HUDEP-2 (cell line): ENCODE data around the gene GLRX5.
A peak's percentile ranks its signal among the peaks of the same experiment; 100 is the strongest.
"Not testable (repeated sequence)": the region's sequence is repeated elsewhere in the genome, so short reads cannot be mapped to it uniquely, and the experiment has no call there.

ENCODE experiments used
- DNase-seq, 76 experiments: peaks; one replicate each; lab custom pipeline; 2025; ENCODE audit not compliant: unreplicated experiment in 76 of 76; lab: John Stamatoyannopoulos, UW

GLRX5 gene

DNA sequence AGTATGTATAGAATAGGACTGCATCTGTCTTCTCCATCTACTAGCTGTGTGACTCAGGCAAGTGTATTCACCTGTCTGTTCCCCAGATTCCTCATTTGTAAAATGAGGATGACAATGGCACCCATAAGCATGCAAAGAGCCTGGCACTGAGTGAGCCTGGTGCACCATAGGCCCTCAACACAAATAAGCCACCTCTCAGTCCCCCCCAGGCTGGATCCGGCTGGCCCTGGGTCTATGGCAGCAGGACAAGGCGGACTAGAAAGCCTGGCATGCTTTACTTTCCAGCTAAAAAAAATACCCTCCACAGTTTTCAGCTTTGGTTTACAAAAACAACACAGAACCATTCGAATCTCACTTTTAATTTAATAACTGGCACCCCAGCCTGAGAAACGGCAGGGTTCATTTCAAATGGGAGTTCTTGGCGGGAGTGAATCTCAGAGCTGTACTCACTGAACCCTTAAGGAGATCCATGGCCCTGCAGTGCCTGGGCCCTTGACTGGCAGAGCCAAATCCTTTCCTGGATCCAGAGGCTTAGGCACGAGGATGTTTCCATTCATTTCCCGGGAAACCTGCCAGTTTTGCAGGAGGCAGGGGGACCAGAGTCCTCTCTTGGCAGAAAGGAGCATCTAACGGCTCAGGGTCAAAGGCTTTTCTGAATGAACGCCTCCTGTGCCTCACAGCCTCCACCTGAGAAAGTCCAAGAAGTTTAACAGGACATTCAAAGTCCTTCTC lies 36.1 kb upstream of the GLRX5 start:
- DNase-seq = no peak

DNA sequence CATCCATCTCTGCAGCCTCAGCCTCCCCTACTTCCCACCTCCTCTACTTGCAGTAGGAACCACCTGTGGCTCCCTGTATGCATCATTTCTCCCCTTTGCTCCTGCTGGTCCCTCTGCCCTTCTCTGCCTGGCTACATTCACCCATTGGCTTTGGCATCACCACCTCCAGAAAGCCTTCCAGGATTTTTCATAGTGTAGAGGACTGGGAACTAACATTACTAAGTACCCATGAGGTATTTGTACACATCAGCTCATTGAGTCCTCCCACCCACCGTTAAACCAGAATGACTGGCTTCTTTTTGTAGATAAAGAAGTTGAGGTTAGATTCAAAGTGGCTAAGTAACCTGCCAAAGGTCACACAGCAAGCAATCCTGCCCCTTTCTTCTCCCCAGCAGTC lies 35.5 kb upstream of the GLRX5 start:
- peak in 10 of 76 experiments; percentile 6 to 28 (median 12) for DNase-seq

DNA sequence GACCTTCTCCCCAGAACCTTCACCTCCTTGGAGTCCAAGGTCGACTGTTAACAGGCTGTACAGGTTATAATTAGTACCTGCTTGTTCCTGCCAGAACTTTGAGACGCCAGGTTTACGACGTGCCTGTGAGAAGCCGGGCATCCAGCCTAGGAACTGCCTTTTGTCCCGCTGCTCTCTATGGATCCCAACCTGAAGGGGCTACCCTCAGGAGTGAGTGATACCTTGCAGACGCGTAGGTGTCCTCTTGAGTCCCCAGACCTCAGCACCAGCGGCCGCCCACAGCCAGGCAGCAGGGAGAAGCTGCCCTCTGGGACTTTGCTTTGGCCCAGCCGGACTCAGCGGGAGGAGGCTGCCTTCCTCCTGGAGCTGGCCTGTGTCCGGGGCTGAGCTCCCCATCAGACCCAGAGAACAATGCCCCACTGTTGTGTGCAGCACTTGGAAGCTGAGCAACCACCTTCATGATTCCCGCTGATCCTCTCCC lies 34.6 kb upstream of the GLRX5 start:
- no peak for DNase-seq

DNA sequence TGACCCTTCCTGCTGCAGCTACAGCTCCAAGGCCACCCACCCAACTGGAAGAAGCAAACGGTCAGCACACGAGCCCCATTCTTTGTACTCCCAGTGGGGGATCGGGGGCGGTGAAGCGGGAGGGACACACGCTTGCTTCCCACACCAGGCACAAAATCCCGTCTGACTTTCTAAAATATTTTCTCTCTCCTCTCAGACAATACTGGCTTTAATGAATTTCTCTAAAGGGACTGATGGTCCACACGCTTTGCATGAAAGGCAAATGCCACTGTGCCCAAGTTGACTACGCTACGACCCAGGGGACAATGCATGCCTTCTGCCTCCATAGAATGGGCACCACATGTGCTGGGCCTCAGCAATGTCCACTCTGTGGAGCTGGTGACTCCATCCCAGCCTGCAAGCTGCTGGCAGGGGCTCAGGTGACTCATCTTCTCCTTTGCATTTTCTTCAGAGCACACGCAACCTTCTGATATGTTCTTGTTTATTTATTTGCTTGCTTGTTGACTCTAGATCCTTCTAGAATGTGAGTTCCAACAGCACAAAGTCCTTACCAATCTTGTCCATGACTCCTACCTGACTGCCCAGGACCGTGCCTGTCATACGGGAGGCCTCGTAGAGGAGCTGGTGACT lies 34.0 kb upstream of the GLRX5 start:
- peak in 2 of 76 experiments; percentile 31 to 47 for DNase-seq

DNA sequence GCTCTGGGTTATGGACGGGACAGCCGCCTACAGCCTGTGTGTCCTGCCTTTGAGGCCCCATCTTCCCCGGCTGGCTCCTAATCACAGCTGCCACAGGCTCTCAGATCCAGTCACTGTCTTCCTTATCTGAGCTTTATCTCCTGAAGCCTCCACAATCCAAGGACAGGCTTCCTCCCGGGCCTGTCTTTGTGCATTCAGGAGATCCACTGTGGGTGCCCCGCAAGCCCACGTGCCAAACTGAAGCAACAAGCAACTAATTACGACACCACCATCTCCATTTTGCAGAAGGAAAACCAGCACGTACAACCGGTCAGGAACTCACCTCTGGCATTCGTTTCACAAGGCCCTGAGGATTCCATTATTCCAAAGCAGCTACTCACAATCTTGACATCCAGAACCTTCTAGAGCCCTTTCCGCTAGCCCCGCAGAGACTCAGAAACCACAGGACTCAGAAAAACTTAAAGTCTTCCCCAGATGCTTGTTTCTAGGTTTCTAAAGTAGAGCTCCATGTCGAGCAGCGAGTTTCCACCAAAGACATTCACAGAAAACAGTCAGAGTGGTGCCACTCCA lies 32.4 kb upstream of the GLRX5 start:
- no peak for DNase-seq

DNA sequence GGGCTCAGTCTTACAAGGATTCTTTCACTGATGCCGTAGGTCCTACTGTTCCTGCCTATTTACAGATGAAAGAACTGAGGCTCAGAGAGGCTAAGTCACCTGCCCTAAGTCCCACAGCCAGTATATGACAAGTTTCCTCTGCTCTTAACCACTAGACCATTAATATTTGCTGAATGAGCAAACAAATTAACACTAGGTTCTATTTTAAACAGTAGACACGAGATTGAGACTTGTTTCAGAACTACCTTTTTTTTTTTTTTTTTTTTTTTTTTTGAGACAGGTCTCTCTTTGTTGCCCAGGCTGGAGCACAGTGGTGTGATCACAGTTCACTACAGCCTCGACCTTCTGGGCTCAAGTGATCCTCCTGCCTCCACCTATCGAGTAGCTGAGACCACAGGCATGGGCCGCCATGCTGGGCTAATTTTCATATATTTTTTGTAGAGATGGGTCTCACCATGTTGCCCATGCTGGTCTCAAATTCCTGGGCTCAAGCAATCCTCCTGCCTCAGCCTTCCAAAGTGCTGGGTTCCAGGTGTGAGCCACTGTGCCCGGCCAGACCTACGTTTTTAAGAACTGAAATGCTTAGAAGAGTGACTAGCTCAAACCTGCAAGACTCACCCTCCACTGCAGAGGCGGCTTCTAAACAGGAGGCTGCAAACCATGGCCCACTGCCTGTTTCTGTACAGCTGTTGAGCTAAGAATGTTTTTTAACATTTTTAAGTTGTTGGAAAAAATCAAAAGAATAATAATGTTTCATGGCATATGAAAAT lies 31.3 kb upstream of the GLRX5 start:
- DNase-seq = no peak

DNA sequence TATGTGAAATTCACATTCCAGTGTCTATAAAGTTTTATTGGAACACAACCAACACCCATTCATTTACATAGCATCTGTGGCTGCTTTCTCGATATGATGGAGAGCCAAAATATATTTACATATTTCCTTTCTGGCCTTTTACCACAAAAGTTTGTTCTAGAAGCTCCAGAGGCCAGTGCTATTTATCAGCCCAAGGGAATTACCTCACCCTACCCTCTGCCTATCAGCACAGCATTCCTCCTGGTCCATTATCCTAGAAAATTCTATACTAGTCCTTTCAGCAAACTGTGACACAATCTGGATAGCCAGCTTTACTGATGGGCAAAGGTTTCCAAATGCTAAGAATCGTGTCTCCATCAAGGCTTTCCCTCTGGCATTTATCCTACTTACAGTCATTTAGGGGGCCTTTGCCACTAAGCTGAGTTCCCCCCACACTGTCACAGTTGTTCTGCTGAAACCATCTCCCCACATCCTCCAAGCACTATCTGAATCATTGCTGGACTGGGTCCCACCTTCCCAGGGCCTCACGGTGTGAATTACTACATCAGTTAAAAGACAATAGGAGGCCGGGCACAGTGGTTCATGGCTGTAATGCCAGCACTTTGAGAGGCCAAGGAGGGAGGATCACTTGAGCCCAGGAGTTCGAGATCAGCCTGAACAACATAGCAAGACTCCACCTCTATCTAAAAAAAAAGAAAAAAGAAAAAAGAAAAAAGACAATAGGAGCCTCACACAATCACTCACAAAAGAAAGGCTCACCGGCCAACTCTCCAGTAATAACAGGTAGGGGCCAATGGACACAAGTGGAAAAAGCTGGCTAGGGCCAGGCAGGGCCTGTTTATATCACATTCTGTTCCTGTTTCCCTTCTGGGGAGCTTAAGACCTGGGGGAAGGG lies 30.5 kb upstream of the GLRX5 start:
- DNase-seq = no peak

DNA sequence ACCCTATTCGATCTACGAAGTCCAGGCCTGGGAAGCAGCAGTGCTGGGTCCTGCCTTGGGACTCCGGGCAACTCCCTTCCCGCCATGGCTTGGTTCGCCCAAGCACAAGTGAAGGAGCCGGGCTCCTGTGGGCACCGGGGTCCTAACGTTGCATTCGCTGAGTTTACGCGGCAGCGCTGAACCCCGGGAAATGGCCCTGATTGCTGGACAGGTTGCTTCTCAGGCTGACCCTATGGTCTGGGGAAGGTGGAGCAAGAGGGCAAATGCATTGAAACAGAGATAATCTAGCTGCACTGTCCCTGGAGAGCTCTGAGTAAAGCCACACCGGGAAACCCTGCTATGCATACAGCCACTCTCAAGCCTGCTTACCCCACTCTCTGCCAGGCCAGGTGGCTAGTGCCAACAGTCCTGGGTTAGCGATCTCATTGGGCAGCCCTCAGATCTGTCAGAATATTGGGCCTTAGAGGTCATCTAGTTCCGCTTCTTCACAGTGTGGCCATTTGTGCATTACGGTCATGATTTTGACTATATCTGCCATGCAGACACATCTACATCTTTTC lies 29.7 kb upstream of the GLRX5 start:
- DNase-seq = no peak

DNA sequence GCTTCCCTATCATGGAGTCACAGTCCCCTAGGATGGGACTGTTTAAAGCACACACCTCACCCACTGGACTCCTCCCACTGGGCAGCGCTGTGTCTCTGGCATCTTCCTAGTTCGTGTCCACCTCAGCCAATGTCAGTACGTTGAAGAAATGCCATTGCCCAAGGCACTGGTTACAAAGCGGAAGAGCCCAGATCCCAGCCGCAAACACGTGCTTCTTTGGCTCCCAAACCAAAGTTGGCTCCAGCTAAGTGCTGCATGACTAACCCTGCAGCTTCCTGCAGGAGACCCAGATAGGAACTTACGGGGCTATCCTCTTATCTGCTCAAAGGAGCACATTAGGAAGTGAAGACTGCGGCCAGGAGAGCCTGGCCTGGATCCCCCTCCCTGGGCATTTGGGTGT lies 27.7 kb upstream of the GLRX5 start:
- DNase-seq = peak in 1 of 76 experiments; percentile 22

DNA sequence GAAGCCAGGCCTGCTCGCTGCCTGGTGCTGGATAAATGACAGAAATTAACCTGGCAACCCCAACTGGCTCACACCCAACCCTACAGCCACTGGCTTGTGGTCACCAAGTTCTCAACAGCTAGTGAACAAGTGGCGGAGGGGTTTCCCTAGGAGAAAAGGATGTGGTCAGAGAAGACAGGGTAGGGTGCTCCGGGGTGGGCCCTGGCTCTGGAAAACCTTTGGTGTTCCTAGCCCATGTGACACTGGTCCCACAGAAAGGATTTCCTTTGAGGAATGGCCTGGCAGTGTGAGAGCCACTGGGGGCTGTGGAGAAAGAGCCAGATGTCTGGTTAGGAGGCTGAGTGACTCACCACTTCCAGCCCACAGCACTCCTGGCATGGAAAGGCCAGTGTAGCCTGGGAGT lies 27.1 kb upstream of the GLRX5 start:
- peak in 7 of 76 experiments; percentile 11 to 41 (median 20) for DNase-seq

DNA sequence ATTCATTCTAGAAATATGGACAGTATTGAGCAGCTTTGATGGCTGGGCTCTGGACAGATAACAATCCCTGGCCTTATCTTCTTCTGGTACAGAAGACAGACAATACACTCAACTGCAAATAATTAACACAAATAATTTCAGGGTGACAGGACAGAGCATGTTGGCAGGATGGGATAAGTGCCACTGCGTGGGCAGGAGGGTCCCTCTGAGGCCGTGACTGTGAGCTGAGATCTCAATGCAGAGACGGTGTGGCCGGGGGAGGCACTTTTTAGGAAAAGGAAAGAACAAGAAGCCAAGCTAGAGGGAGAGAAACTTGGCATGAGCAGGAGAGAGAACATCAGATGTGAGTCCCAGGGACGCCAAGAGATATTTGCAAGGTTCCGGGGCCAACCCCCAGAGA lies 26.5 kb upstream of the GLRX5 start:
- DNase-seq = no peak

DNA sequence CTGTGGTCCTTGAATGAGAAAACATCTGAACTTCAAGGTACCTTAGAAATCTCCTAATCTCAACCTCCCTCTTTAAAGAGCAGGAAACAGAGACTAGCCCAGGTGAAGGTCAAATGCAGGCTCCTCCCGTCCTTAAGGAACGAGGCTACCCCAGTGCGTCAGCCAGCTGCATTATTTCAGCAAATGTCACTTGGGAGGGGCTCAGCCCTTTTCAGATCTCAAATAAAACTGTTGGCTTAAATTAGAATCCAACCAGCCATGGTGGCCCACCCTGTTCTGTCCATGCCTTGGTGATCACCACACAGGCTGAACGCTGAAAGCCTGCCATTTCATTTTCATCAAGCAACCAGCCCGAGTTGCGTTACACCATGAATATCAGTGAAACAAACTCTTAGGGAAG lies 25.4 kb upstream of the GLRX5 start:
- DNase-seq = no peak

DNA sequence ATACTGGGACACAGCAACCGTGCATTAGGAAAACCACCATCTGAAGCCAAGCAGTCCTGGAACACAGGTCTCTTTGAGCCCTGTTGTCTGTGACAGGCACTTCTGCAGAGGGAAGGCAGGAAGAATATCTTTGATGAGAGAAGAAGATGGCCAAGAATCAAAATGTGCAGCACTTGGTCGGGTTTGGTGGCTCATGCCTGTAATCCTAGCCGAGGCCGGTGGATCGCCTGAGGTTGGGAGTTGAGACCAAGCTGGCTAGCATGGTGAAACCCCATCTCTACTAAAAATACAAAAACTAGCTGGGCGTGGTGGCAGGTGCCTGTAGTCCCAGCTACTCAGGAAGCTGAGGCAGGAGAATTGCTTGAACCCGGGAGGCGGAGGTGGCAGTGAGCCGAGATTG lies 24.5 kb upstream of the GLRX5 start:
- DNase-seq = not testable (repeated sequence)

DNA sequence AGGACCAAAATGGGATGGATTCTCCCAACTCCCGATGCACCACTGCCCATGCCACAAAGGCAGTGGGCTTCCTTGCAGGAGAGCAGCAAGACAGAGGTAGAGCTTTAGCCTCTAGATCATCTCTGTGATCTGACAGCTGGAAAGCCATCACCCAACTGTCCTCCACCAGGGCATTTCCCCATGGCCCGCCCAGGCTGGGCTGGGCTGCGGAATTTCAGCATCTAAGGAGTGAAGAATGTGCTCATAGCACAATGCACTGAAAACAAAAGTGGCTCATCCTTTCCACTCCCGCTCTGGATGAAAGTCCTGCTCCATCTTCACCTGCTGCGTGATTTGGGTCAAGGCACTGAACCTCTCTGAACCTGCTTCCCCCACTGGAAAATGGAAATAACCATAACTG lies 24.0 kb upstream of the GLRX5 start:
- no peak for DNase-seq

DNA sequence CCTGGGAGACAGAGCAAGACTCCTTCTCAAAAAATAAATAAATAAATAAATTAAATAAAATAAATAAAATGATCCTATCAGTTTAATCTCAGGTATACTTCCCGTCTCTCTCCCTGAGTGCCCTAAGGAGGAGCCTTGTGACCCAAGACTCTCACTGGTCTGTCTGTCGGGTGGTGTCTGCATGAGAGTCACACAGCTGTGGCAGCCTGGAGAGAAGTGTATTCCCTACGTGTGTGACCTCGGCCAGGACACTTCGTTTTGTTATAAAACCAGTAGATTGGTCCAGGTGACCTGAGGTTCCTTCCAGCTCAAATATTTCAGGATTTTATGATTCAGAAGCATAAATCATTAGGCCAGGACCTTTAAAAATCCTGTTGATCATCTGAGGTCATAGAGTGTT lies 23.2 kb upstream of the GLRX5 start:
- no peak for DNase-seq

DNA sequence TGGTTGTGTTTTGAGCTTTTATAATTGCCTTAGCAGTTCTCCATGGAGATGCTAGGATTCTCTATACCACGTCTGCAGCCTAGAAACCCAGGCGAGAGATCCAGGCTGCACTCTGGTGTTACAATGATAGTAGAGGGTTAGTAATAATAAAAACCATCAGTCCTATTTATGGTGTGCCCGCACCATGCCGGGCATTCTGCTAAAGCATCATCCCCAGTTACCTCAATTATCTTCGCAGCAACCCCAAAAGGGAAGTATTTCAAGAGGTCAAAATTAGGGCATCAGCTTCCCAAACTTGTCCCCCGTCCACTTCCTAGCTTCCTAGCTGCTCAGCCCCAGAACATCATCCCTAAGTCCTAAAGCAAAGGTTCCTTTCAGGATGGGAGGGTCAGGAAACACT lies 21.6 kb upstream of the GLRX5 start:
- DNase-seq = no peak

DNA sequence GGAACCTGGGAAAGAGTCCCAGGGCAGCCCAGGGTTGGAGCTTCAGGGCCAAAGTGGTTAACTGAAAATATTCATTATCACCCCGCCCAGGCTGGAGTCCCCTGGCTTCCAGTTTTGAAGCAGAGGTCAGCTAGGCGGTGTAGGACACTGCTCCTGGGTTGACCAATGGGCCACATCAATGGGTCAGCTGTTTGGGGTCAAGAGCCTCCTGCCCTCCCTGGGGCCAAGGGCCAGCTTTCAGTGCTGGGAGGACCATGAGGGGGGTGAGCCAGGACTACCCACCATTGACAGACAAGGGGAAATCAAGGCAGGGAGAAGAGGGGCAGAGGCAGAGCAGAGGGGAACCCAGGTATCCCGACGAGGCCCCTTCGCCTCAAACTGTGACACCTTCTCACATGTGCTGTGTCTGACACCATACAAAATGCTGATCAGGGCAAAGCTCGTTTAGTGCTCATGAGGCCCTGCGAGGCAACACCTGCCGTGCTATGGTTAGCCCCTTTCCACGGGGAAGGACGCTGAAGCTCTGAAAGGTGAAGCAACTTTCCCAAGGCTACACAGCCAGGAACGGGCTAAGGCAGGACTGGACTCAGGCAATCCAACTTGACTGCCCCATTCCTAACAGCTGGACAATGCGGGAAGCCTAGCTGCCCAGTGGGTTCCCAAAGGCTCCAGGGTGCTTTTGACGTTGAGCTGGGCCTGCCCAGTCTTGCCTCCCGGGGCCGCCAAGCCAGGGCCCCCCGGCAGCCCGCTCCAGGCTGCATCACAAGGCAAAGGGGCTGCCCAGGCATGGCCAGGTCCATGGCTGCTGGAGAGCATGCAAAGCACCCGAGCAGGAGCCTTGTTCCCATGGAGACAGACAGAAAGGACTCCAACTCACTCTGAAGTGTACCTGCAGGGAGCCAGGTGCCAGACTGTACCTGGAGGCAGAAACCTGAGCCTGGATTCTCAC lies 20.4 kb upstream of the GLRX5 start:
- no peak for DNase-seq

DNA sequence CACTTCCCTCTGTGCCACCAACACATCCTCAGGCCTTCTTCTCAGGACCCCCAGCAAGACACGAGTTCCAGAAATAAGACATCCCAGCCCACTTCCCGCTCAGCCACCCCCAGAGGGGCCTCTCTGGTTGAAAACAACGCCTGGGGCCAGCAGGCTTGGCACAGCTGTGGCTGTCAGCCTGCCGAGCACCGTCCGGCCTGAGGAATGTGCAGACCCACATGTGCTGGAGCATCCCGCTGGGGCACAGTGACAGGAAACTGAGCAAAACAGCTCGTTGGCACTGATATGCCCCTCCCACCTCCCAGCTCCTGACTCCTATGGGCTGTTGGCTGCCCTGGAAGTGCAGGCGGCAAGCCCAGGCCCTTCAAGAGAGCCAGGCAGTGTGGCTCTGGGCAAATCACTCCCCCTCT lies 19.8 kb upstream of the GLRX5 start:
- DNase-seq = no peak
